Left ventricle myocardium inferior (tissue), 1 donor: ENCODE results near the gene C2orf49. TPM values are rescaled to one million over a fixed set of nuclear protein-coding genes. Genes with fewer than 3 reads are reported as not detected.

Experiments used
- DNase-seq: peaks from one replicate; pipeline ENCODE4 v3.0.0-alpha.2; 2020
- H3K27ac ChIP-seq: fragments of 200-600 bp; replicated peaks from 2 replicates; pipeline ENCODE4 v1.8.0; 2021
- H3K27me3 ChIP-seq: fragments of 200-600 bp; 2 replicates; pipeline ENCODE4 v1.8.0; 2021; ENCODE audit warnings: low read depth
- H3K36me3 ChIP-seq: fragments of 200-600 bp; 2 replicates; pipeline ENCODE4 v1.8.0; 2021
- H3K4me1 ChIP-seq: fragments of 200-600 bp; 2 replicates; pipeline ENCODE4 v1.8.0; 2021
- H3K4me3 ChIP-seq: fragments of 200-600 bp; 2 replicates; pipeline ENCODE4 v1.8.0; 2021; ENCODE audit warnings: mild to moderate bottlenecking, moderate library complexity
- H3K9me3 ChIP-seq: fragments of 200-600 bp; replicated peaks from 2 replicates; pipeline ENCODE4 v1.8.0; 2021
- intact Hi-C: fragments of 100-400 bp; cut with micrococcal nuclease; formaldehyde crosslinking; loops from one replicate; pipeline ENCODE4 v1.11.0; 2022
- total RNA-seq: library from RNA; stranded (reverse); fragmentation: NEBNext Ultra II Directional; extraction: Animal tissue kit (Norgen Biotek cat#: 25700); gene quantifications from one replicate; pipeline ENCODE4 v1.2.1, GENCODE V29; 2021
- TF ChIP-seq, protein P1 (sequence below): fragments of 200-600 bp; IDR thresholded peaks from 2 replicates; pipeline ENCODE4 v1.8.0; 2021; ENCODE audit warnings: antibody characterized with exemption, mild to moderate bottlenecking, borderline replicate concordance
- donor health status: DM: no; HTN: yes; CAD: no; lungs with severe emphysema.

The C2orf49 gene
- total RNA-seq, 1 donor from 2014 or later = 22.7 TPM

DNA sequence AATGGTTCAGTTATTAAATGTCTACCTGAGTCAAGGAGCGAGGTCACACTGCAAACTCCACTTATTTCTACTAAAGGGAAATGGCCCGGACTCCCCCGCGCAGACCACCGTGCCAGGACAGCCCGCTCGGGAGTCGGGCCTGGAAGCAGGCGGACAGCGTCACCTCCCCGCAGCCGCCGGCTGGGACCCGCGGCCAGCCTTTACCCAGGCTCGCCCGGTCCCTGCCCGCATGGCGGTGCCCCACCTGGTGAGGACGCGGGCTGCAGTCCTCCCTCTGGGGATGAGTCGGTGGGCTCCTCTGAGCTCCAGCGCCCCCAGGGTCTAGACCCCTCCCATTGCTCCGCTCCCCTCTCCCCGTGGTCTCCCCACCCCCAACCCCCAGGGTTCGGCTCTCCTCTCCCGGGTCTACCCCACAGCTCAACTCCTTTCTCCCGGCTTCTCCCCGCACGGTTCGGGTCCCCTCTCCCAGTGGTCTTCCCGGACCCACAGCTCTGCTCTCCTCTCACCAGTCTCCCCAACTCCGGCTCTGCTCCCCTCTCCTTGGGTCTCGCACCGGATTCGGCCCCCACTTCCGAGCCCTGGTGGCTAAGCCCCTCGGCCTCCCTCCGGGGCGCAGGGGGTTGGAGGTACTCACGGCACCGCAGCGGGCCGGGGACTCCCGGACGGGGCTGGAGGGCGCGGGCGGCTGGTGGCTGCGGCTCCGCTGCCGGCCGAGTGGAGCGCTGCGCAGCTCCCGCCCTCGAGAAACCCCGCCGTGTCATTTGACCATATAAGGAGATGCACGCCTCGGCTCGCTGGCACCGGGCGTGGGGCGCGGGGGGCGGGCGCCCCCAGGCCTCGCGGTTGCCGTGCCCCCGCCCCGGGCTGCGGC lies 61.2 kb downstream of the C2orf49 start, which contains the start of gene FHL2:
TSS of gene FHL2 (minus strand) at position 716 of the 871 bp plus-strand sequence. CDS start 12,535 bp downstream, outside the sequence.
- Histone ChIP-seq H3K4me3 (peak within 1 kb of the TSS; percentile 68), H3K36me3 (no peaks in the 10 kb centered on the region), H3K9me3 (no peaks in the 10 kb centered on the region), H3K4me1 (peaks cover 76% of the 10 kb centered on the region), H3K27me3 (peaks cover 25% of the 10 kb centered on the region), H3K27ac (peak within 1 kb of the TSS; percentile 86)
- intact Hi-C loops = no loop called here
- DNase-seq = peak; percentile 66
- TF ChIP-seq, protein P1, sequence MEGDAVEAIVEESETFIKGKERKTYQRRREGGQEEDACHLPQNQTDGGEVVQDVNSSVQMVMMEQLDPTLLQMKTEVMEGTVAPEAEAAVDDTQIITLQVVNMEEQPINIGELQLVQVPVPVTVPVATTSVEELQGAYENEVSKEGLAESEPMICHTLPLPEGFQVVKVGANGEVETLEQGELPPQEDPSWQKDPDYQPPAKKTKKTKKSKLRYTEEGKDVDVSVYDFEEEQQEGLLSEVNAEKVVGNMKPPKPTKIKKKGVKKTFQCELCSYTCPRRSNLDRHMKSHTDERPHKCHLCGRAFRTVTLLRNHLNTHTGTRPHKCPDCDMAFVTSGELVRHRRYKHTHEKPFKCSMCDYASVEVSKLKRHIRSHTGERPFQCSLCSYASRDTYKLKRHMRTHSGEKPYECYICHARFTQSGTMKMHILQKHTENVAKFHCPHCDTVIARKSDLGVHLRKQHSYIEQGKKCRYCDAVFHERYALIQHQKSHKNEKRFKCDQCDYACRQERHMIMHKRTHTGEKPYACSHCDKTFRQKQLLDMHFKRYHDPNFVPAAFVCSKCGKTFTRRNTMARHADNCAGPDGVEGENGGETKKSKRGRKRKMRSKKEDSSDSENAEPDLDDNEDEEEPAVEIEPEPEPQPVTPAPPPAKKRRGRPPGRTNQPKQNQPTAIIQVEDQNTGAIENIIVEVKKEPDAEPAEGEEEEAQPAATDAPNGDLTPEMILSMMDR = peak; percentile 57

Other genes with a start within 250 kb of the C2orf49 start
- not detected for gene GPR45, start 95.8 kb upstream of the C2orf49 start, total RNA-seq
- gene TGFBRAP1, start 7.8 kb upstream of the C2orf49 start, total RNA-seq = 9.7 TPM
- 2,742 TPM for gene FHL2, start 61.5 kb downstream of the C2orf49 start, total RNA-seq